Activated CD4-positive, CD25-positive, alpha-beta regulatory T cell treated with anti-CD3 and anti-CD28 coated beads, Interleukin-2, amount 50 U/mL, for 16 hours (primary cell): ENCODE data around the gene AFF3.

ENCODE experiments used
- DNase-seq: peaks from one replicate; pipeline ENCODE4 v3.0.0-alpha.2; 2020; ENCODE audit warnings: low read depth, low spot score

Gene AFF3

DNA sequence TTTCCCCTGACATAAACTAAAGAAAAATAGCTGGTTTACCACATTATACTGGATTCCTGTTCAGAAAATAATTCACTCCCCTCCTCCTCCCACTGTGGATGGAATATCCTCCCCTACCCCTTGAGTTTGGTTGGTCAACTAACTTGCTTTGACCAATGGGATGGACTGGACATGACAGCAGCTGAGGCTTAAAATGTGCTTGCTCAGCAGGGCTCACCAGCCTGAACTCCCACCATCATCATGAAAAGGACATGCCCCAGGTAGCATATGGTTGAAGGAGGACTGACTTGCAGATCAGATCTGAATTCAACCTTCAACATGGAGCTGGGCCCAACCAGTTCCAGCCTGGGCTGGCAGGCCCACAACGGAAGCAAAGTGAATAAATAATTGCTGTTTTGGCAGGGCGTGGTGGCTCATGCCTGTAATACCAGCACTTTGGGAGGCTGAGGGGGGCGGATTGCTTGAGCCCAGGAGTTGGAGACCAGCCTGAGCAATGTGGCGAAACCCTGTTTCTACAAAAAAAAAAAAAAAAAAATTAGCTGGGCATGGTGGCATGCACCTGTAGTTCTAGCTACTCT is 284.4 kb downstream of the AFF3 start:
- no peak for DNase-seq

DNA sequence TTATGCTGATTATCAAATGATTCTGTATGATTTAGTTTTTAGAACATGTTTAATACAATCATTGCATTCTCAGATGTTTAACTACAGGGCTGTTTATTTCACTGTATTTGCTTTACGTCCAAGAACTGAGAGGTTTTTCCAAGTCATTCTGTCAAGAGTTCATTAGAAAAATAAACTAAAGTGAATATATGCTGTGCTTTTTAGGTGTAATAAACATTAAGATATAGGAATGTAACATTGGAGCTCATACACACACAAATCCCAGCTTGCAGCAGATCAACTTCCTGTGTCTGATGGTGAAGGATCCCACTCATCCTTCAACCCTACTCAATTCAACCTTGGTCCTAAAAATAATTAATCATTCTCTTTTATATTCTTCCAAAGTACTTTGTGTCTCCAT is 285.0 kb downstream of the AFF3 start:
- DNase-seq, result no peak

DNA sequence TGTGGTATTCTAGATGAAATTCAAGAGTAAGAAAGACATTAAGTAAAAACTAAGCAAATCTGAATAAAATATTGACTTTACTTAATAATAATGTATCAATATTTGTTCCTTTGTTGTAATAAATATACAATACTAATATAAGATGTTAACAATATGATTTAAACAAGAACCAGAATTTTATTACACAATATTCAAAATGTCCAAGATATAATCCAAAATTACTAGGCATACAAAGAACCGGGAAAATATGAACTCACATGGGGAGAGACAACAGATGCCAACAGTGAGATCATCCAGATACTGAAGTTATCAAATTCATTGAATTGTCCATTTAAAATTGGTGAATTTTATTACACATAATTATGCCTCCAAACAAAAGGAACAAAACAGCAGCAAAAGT is 286.3 kb downstream of the AFF3 start:
- DNase-seq, result no peak

DNA sequence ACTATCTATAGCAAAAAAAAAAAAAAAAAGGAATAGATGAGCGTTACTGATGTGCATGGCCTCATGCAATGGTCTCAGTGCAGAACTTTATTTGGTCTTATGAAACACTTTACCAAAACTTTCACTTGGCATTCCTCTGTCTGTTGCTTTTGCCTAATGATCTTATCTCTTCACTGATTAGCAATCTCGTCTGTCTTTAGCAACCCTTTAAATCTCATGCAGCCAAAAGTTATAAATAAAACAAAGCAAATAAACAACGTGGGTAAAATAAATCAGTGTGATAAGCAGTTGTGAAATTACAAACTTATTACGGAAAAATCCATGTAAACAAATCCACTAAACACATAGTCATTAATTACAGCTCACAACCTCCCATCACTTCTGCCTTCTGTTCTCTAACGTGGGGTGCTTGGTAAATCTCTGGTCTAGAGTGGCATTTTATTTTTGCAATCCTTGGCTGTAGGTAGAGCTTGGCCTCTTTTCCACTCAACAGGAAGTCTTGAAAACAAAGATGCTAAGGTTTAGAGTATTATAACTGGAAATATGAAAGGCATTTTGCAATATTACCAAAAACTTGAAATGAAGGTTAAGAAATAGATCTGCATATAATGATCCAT is 288.0 kb downstream of the AFF3 start:
- no peak for DNase-seq

DNA sequence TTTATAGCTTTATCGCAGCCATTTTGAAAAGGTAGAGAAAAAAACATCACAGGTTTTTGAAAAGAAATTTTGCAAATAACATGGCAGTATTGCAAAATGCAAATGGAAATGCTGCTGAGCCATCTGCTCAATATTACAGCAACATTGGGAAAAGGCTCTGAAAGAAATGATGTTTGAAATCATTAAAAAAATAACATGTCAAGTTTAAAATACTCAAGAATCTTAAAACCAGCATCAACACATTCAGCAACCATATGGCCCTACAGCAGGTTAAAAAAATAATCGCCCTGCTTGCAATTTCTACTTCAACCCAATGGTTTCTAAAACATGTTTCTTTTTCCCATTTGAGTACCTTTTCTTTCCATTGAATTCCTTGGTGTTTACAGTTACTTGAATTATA is 289.4 kb downstream of the AFF3 start:
- DNase-seq, result no peak

DNA sequence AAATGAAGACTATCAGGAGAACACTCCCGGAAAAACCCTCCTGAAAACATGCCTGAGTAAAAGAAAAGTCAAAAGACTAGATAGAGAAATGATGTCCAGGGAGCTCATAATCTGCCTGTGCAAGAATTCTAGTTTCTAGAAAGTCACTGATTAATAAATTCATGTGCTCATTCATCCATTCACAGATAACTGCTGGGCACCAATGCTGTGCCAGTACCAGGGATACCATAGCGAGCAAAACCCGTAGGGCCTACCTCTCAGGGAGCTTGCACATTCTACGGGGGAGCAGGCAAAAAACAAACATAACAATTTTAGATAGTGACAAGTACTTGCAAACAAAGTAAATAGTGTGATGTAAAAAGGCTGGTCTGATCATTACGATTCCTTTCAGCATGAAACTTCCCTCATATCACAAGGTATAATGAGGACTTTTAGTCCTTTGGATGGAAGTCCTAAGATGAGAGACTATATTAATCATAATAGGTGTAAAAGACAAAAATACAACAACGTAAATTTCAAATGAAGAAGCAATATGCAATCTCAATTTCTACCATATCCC is 289.9 kb downstream of the AFF3 start:
- no peak for DNase-seq

DNA sequence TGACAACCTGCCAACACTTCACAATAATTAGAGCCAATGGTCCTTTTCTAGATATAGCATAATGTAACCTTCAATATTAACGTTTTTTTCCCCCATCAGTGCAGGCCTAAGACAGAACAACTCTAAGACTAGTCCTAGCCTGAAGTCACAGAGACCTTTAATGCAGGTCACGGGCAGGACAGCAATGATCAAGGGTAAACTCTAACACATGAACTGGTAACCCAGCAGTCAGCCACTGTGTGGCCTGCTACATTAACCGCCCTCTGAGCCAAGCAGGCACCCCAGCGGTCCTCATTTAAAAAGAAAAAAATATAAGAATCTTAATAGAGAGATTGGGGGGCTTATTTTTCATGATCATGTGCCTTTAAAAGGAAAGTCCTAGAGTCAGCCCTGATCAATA is 290.6 kb downstream of the AFF3 start:
- DNase-seq, result no peak

DNA sequence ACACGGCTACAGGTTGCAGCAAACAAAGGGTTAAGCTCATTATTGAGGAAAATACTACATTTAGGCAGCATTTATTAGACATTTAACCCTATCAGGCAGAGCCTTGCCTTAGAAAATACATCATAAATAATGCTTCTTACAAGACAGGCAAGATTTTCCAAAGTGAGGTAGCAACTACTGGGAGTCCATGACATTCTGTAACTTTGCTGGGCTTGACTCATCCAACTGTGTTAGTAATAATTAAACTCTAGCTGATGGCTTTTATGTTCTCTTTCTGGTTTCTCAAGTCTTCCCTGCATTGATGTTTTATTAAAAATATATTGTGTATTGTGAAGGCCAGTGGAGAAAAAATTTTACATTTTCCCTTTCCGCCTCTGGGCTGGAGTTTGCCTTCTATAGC is 291.3 kb downstream of the AFF3 start:
- DNase-seq, result no peak

DNA sequence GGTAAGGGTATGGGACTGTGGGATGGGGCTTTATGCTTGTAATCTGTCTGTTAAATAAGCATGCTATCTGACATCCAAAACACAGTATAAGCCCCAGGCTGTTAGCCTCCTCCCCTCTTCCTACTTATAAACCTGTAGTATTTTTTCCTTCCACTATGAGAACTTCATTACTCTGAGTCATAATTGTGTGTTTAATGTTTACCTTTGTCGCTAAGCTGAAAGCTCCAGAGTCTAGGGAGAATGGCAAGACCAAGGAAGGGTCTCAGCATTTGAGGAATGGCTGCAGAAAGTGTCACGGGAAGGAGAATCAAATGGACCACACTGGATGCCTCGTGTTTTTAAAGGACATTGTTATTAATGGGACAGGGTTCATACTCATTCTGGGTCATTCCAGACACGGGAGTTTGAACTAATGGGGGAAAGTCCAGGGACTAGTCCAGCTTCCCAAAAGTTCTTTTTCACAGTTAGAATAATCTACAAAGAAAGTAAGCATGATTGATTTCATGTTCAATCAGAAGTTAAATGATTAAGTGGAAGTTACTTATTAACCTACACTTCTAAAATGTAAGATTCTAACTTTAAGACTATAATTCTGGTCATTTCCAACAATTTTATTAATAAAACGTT is 292.2 kb downstream of the AFF3 start:
- DNase-seq, result no peak

DNA sequence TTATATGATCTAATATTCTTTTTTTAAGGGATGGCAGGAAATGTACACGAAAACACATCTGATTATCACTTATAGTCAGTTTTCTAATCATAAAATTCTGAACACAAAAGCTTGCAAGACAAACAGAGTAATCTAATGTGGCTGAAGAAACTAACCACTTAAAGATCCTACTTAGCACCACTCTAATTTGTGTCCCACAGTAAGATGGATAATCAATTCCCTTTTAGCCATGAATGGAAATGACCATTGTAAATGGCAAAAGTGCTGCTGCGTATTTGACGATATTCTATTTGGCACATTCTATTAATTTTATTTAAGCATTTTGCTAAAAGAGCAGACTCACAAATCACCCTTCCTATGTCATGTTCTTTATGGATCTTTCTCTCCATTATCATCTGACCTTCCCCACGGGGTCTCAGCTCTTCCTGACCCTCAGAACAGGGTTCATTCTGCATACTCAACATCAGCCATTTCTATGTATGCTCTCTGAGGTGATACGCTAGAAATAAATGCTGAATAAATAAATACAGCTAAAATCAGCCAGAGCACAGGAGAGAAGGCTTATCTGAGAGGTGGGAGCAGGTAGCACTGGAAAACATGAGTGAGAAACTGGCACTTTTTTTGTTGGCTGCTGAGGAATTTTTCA is 295.8 kb downstream of the AFF3 start:
- DNase-seq, result no peak

DNA sequence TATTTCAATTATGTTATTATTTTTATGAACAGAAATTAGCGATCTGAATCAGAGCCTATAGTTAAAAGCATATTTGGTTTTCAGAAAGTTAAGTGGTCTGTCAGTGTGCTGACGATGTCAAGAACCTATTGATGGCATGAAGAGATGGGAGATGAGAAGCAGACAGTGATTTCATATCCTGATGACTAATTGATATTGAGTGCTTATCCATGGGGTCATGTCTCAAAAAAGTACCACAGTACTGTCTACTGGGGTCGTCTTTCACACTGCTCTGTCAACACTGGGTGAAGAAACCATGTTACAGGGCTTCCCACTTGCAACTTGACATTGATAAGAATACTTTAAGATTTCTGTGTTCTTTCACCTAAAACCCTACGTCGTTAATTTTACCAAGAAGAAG is 297.1 kb downstream of the AFF3 start:
- no peak for DNase-seq

DNA sequence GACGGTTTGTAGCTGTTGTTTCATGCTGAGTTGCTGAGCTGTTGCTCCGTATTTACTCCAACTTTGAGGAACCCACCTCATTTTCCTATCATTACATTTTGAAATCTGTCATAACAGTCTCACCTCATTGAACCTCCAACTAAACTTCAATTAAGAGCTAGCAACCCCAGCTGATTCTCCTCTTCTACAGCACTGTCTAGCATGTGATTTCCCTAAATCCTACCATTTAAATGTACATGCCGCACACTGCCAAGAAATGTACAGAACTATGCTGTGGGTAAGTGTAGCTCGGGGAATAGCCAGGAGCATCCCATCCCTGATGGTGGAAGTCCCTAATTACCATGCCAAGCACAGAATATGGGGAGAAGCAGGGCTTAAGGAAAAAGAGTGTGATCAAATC is 299.9 kb downstream of the AFF3 start:
- no peak for DNase-seq

DNA sequence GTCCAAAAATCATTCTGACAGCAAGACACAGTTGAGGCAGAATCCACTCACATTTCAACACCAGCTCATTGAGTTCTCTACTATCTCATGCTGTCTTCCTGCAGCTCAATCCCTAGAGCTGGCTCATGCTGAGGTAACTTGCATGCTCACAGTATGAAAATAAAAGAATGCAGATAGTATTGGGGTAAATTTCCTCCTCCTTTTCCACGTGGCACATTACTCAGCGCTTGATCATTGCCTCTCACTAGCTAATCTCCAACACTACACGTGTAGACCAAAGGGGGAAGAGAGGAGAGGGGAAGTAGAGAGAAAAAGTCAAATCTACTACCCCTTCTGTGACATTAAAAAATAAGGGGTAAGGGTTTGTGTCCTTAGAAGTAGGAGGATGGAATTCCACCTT is 300.6 kb downstream of the AFF3 start:
- DNase-seq, result no peak

DNA sequence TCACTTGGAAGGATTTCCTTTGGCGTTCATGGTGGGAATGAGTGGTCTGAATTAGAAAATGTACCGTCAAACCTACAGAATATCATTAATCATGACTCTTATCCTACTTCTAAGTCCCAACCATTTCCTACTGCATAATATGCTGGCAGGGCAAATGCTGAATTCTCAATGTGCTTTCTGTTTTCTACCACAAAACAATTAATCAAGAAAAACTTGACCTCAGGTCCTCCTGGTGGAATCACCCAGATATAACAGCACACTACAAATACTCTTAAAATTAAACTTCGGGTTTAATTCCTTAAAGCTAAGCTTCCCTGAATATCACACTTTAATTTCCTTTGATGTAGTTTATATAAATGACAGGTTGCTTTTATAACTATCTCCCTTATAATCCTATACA is 301.6 kb downstream of the AFF3 start:
- DNase-seq, result no peak

DNA sequence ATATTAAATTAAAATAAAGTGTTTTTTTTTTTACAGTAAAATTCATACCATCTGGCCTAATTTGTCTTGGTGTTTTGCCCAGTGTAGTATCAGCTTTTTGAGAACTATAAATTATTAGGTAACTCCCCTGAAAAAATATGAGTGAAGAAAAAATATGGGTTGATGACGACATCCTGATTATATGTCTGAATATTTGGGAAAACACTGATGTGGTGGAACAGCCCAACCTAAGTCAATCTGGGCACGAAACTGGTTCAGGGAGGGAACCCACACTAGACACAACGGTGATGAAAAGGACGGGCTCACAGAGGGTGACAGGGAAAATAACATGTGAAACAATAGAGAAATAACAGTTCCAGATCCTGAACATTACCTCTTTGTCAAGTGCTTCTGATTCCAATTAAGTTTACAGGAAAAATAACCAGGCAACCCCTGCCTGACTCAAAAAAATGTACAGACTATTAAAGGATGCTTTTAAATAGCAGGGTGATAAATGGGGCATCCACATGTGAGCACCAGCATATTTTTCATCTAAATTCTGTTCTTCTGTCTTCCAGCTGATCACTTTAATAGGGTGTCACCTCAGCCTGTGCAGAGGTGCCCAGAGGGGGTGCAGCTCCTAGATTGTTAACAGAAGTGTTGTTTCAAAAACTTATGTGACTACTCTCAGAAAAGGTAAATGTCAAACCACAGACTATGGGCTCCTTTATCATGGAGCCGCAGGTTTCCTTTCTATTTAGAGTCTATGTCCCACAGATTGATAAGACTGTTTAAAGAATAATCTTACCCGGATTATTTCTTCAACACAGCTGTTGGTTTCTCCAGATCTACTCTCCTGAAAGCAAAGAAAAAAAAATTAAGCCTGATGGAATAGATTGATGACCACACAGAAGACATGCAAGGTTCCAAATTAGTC is 305.4 kb downstream of the AFF3 start:
- no peak for DNase-seq

DNA sequence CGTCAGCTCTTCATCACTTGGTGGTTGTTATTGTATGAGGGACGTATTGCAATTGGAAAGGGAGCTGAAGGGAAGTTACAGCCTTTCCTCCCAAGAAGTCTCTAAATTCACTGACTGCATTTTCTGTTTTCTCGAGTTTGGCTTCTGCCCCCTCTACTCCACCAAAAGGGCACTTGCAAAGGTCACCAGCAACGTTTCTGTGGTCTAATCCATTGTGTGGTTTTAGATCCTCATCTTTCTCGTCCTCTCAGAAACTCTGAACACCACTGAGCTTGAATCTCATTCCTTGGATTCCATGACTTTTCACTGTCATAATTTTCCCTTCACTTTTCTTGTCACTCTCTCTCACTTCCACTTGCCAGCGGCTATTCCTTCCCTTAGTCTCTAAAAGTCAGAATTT is 308.0 kb downstream of the AFF3 start:
- no peak for DNase-seq

DNA sequence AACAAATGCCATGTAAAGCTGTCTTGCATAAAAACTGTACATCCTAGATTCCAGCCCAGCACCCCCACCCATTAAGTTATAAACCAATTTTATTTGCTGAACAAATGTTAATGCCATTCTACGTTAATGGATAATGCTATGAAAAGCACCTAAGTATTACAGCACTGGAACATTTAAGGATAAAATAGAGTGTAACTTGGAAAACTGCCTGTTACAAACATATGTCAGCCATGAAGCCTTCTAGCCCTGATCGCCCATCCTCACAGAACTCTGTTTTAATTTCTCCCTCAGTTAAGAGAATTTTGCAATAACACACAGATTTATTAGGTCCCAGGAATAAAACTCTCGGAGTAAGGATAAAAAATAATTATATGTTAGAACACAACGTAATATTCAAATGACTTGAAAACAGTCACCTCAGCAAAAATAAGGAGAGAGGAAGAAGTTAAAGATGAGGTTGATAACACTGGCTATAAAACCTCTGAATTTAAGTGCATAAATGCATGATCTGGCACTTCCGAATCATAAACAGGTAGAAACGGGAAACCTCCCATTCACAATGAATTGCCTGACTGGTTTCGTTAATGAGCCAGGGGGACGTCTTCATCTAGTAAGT is 308.7 kb downstream of the AFF3 start:
- DNase-seq, result no peak

DNA sequence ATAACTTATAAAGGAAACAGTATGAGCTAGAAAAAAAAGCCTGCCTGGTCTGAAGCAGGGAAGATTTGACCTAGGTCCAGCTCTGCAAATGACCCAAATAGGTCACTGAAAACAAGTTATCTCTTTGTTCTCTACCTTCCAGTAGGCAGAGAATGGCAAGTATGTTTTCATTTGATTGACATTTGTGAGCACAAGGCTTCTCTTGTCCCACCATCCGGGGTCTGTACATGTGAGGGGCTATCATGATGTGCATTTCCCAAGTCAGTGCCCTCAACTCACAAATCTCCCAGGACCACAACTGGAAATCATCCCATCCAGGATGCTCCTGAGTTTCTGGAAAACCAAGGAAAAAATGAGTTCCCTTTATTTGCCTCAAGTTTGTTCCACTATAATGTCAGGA is 309.5 kb downstream of the AFF3 start:
- DNase-seq, result no peak

DNA sequence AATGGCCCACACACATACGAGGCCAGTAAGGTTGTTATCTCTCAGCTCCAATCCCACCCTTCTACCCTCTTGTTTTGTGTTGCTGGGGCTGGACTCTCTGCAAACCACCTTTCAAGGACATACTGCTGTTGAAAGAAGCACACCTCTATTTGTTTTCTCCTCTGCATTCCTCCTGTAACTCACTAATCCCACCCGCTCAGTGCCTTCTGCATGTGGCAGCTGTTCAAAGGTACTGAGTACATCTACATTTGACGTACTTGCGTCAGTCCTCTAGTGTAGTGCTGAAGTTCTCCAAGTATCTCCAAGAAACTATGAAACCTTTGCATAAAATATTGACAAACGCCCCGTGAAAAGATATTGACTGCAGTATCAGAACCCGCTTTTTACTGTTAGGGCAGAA is 310.6 kb downstream of the AFF3 start:
- no peak for DNase-seq

DNA sequence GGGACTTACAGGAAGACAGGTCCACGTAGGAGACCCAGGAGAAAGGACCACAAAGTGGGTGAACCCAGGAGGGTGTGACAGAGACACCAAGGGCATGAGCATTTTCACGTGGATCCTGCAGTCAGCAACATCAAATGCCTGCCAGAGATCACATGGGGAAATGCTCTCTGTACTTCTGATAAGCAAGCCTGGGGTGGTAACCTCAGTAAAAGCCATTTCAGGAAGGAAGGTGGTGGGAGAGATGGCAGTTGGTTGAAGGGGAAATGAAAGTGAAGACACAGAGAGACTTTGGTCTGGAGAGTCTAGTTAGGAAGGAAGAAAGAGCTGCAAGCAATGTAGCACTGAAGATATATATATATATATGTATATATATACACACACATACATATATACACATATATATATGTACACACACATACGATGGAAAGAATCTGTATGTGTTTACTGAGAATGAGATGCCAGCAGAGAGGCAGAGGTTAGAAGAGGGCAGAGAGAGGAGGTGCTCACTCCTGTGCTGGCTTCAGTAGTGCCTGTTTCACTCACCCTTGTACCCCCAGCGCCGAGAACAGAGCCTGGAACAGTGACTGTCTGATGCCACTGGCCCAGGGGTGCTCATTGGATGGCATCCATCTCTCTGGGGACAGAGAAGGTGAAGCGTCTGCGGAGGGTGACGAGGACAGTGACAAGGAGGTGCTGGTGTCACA is 314.9 kb downstream of the AFF3 start:
- DNase-seq, result no peak

DNA sequence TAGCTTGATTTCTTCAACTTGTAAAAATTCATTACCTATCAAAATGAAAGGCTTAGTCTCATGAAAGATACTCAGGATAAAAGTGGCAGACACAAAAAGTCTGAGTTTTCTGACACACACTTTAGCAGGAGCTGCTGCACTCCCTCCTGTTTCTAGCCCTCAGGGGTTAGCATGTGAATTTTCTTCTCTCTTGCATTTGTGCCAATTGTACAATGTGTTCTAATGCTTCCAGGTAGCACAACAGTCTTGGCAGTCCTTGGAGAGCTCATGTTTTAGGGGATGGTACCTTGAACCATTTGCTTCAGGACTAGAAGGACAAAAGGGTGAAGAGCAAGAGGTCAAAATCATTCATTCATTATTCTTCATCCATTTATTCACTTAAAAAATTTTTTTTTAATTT is 316.8 kb downstream of the AFF3 start:
- no peak for DNase-seq
